Fibroblast of pulmonary artery (primary cell): ENCODE measurements around the gene RAD50.

Experiments
- DNase-seq: peaks from one replicate; pipeline ENCODE4 v3.0.0-alpha.2; 2010; ENCODE audit warnings: low read depth
- H3K4me3 ChIP-seq: replicated peaks from 2 replicates; pipeline ENCODE4 v1.5.1; 2011; ENCODE audit warnings: low read depth, mild to moderate bottlenecking, control low read depth, low read length, moderate library complexity
- CTCF ChIP-seq: IDR thresholded peaks from 2 replicates; pipeline ENCODE4 v1.5.1; 2011; ENCODE audit warnings: mild to moderate bottlenecking, control low read depth, low read length, inconsistent platforms; ENCODE audit errors: missing control alignments

RAD50 gene

GRCh38 chr5:132692632-132692967 lies 135.8 kb downstream of the RAD50 start:
- no peak for TF ChIP-seq CTCF
- H3K4me3 ChIP-seq: no peak overlapping the region
- no peak for DNase-seq
